T-helper 2 cell (primary cell): ENCODE measurements around the gene THNSL1.

ENCODE experiments used
- DNase-seq, 5 experiments: peaks; one replicate each; pipeline versions ENCODE4 v3.0.0 to v3.0.0-alpha.2; 2012 to 2022

THNSL1 gene

GRCh38 chr10:25061711-25062449, 45.5 kb downstream of the THNSL1 start:
- no peak for DNase-seq

GRCh38 chr10:25063157-25063556, 46.7 kb downstream of the THNSL1 start:
- no peak for DNase-seq

- DNase-seq = no peak
Measured at GRCh38 chr10:25063644-25064043, 47.2 kb downstream of the THNSL1 start.

- no peak for DNase-seq
Measured at GRCh38 chr10:25064401-25064800, 48.0 kb downstream of the THNSL1 start.

- no peak for DNase-seq
Measured at GRCh38 chr10:25065761-25066476, 49.5 kb downstream of the THNSL1 start.

GRCh38 chr10:25068152-25069058, 52.0 kb downstream of the THNSL1 start:
- no peak for DNase-seq

- no peak for DNase-seq
Measured at GRCh38 chr10:25071227-25071626, 54.8 kb downstream of the THNSL1 start.

GRCh38 chr10:25072786-25073185, 56.4 kb downstream of the THNSL1 start:
- no peak for DNase-seq

GRCh38 chr10:25075825-25076224, 59.4 kb downstream of the THNSL1 start:
- no peak for DNase-seq
